Stimulated activated CD4-positive, alpha-beta T cell treated with anti-CD3 and anti-CD28 coated beads, Interleukin-12 subunit alpha, Interleukin-12 subunit beta, amount 100 ng/mL, for 4 hours (primary cell): ENCODE measurements around the gene CALU.

Experiments used
- DNase-seq: peaks from one replicate; pipeline ENCODE4 v3.0.0-alpha.2; 2020

The CALU gene

GRCh38 chr7:128725531-128725930 lies 13.6 kb upstream of the CALU start:
- no peak for DNase-seq

GRCh38 chr7:128726059-128726736 lies 13.0 kb upstream of the CALU start:
- no peak for DNase-seq

GRCh38 chr7:128726737-128727072 lies 12.5 kb upstream of the CALU start:
- DNase-seq, result no peak

- DNase-seq, result no peak
These were observed 11.9 kb upstream of the CALU start for GRCh38 chr7:128727239-128727638.

GRCh38 chr7:128728598-128728997 lies 10.6 kb upstream of the CALU start:
- DNase-seq, result no peak

GRCh38 chr7:128729494-128729893 lies 9.7 kb upstream of the CALU start:
- no peak for DNase-seq

GRCh38 chr7:128731184-128731583 lies 8.0 kb upstream of the CALU start:
- no peak for DNase-seq

- no peak for DNase-seq
These were observed 6.5 kb upstream of the CALU start for GRCh38 chr7:128732521-128733277.

GRCh38 chr7:128733278-128733645 lies 5.9 kb upstream of the CALU start:
- DNase-seq, result no peak

- no peak for DNase-seq
These were observed 4.3 kb upstream of the CALU start for GRCh38 chr7:128734890-128735289.

GRCh38 chr7:128735436-128735835 lies 3.7 kb upstream of the CALU start:
- no peak for DNase-seq

- no peak for DNase-seq
These were observed 1.7 kb upstream of the CALU start for GRCh38 chr7:128737441-128737840.

GRCh38 chr7:128737867-128738385 lies 1.2 kb upstream of the CALU start:
- no peak for DNase-seq

- DNase-seq, result no peak
These were observed 550 bp upstream of the CALU start for GRCh38 chr7:128738570-128739047.

- no peak for DNase-seq
These were observed 977 bp downstream of the CALU start for GRCh38 chr7:128739990-128740682.

GRCh38 chr7:128740996-128741395 lies 1.8 kb downstream of the CALU start:
- DNase-seq, result no peak

- no peak for DNase-seq
These were observed 2.3 kb downstream of the CALU start for GRCh38 chr7:128741491-128741890.

- no peak for DNase-seq
These were observed 3.0 kb downstream of the CALU start for GRCh38 chr7:128742206-128742605.

- DNase-seq, result no peak
These were observed 4.1 kb downstream of the CALU start for GRCh38 chr7:128743112-128743772.

- no peak for DNase-seq
These were observed 5.3 kb downstream of the CALU start for GRCh38 chr7:128744366-128744905.

- no peak for DNase-seq
These were observed 6.5 kb downstream of the CALU start for GRCh38 chr7:128745706-128746105.

- DNase-seq, result no peak
These were observed 8.3 kb downstream of the CALU start for GRCh38 chr7:128747327-128748079.
